HCT116 (cell line): ENCODE results near the gene KMT2E. TPM values are rescaled to one million over a fixed set of nuclear protein-coding genes. Genes with fewer than 3 reads are reported as not detected.

Experiments used
- ATAC-seq: fragments of 200-7000 bp; cut with Tn5 transposase; 2 replicates; pipeline ENCODE4 v1.9.1; 2020; ENCODE audit warnings: mild to moderate bottlenecking, moderate library complexity
- BruUV-seq: library from RNA; stranded (reverse); fragments of 400-500 nt; replicated peaks from 2 replicates; lab custom pipeline; 2021; lab: Mats Ljungman, UMichigan
- CTCF ChIA-PET: fragments of 300-600 bp; sonication (Branson Sonifier 250); formaldehyde crosslinking; loops from one replicate; lab custom pipeline; 2021; ENCODE audit warnings: antibody characterized with exemption; lab: Charles Lee
- POLR2A ChIA-PET: fragments of 300-600, 350-600 bp; sonication (Branson Sonifier 250); formaldehyde crosslinking; loops from one replicate; lab custom pipeline; 2021; ENCODE audit warnings: antibody characterized with exemption; lab: Charles Lee
- RAD21 ChIA-PET, 2 experiments: fragments of 300-600 bp; sonication (Branson Sonifier 250); formaldehyde crosslinking; loops; one replicate each; lab custom pipeline; 2023; ENCODE audit warnings: low total read pairs in 2 of 2; ENCODE audit not compliant: uncharacterized antibody in 2 of 2, unreplicated experiment in 2 of 2, low non-redundant PET in 1 of 2; lab: Charles Lee
- DNase-seq: peaks from one replicate; pipeline ENCODE4 v3.0.0-alpha.2; 2010; ENCODE audit warnings: low read depth, low spot score
- H2AFZ ChIP-seq: fragments of 200-600 bp; shearing (Covaris generic), sonication (generic); 2 replicates; pipeline ENCODE4 v1.6.1; 2017; ENCODE audit warnings: low read depth, mixed run types, mixed read lengths, antibody characterized with exemption, low read length; ENCODE audit not compliant: poor library complexity, severe bottlenecking
- H3K27ac ChIP-seq: 2 replicates; pipeline ENCODE4 v1.5.1; 2012; ENCODE audit warnings: low read depth, low read length
- H3K27me3 ChIP-seq: fragments of 200-600 bp; sonication (generic); 2 replicates; pipeline ENCODE4 v1.6.1; 2016; ENCODE audit warnings: mixed run types, low read length, mixed read lengths; ENCODE audit not compliant: insufficient read depth
- H3K36me3 ChIP-seq, 2 experiments: fragments of 200-500 bp in 1 of 2; fragments of 200-600 bp in 1 of 2; sonication (Bioruptor generic) in 1 of 2; sonication (generic) in 1 of 2; 2 replicates each; pipeline versions ENCODE4 v1.5.1 to v1.6.1; 2014 to 2016; ENCODE audit warnings: low read length in 2 of 2, inconsistent platforms in 1 of 2, mixed read lengths in 1 of 2, mixed run types in 1 of 2; ENCODE audit not compliant: insufficient read depth in 2 of 2, control insufficient read depth in 1 of 2
- H3K4me1 ChIP-seq, 2 experiments: fragments of 200-600 bp in 1 of 2; sonication (generic) in 1 of 2; 2 replicates each; pipeline versions ENCODE4 v1.5.1 to v1.6.1; 2012 to 2017; ENCODE audit warnings: low read length in 2 of 2, inconsistent platforms in 1 of 2, mild to moderate bottlenecking in 1 of 2, mixed read lengths in 1 of 2, mixed run types in 1 of 2, moderate library complexity in 1 of 2; ENCODE audit not compliant: insufficient read depth in 2 of 2, control insufficient read depth in 1 of 2
- H3K4me2 ChIP-seq: fragments of 200-600 bp; sonication (generic); 2 replicates; pipeline ENCODE4 v1.6.1; 2017; ENCODE audit warnings: mixed run types, low read length, mixed read lengths
- H3K4me3 ChIP-seq, 2 experiments: fragments of 200-600 bp in 1 of 2; sonication (generic) in 1 of 2; replicated peaks in 1 of 2; 2 replicates each; pipeline ENCODE4 v1.5.1; 2011 to 2016; ENCODE audit warnings: low read length in 2 of 2, control low read depth in 1 of 2, low read depth in 1 of 2, mild to moderate bottlenecking in 1 of 2, mixed read lengths in 1 of 2, mixed run types in 1 of 2
- H3K79me2 ChIP-seq: fragments of 200-600 bp; sonication (generic); 2 replicates; pipeline ENCODE4 v1.6.1; 2017; ENCODE audit warnings: mild to moderate bottlenecking, mixed run types, low read length, moderate library complexity, mixed read lengths; ENCODE audit not compliant: insufficient read depth
- H3K9ac ChIP-seq: fragments of 200-600 bp; sonication (generic); 2 replicates; pipeline ENCODE4 v1.6.1; 2016; ENCODE audit warnings: low read length, mixed read lengths
- H3K9me2 ChIP-seq: fragments of 200-600 bp; sonication (generic), shearing (Covaris generic); 2 replicates; pipeline ENCODE4 v1.6.1; 2017; ENCODE audit warnings: mixed run types, mild to moderate bottlenecking, moderate library complexity; ENCODE audit not compliant: insufficient read depth
- H3K9me3 ChIP-seq, 2 experiments: fragments of 200-500 bp in 1 of 2; fragments of 200-600 bp in 1 of 2; sonication (Bioruptor generic) in 1 of 2; sonication (generic) in 1 of 2; 2 replicates each; pipeline ENCODE4 v1.6.1; 2014 to 2017; ENCODE audit warnings: low read length in 2 of 2, mixed read lengths in 2 of 2, inconsistent platforms in 1 of 2, low read depth in 1 of 2, mild to moderate bottlenecking in 1 of 2, mixed run types in 1 of 2, moderate library complexity in 1 of 2; ENCODE audit not compliant: control insufficient read depth in 1 of 2, insufficient read depth in 1 of 2
- H4K20me1 ChIP-seq: fragments of 200-600 bp; sonication (generic), shearing (Covaris generic); 2 replicates; pipeline ENCODE4 v1.6.1; 2017; ENCODE audit warnings: mixed run types, mild to moderate bottlenecking, moderate library complexity; ENCODE audit not compliant: insufficient read depth
- CTCF ChIP-seq, 3 experiments: fragments of 200-600 bp in 1 of 3; sonication (generic) in 1 of 3; IDR thresholded peaks in 2 of 3; conservative IDR thresholded peaks in 1 of 3; 2 replicates each; pipeline ENCODE4 v1.5.1; 2012 to 2017; ENCODE audit warnings: low read depth in 2 of 3, low read length in 2 of 3, antibody characterized with exemption in 1 of 3, borderline replicate concordance in 1 of 3, control low read depth in 1 of 3, mild to moderate bottlenecking in 1 of 3, mixed read lengths in 1 of 3, mixed run types in 1 of 3, moderate library complexity in 1 of 3; ENCODE audit not compliant: insufficient read depth in 1 of 3
- FOSL1 ChIP-seq: IDR thresholded peaks from 2 replicates; pipeline ENCODE4 v1.6.1; 2012; ENCODE audit warnings: low read depth
- JUND ChIP-seq: IDR thresholded peaks from 2 replicates; pipeline ENCODE4 v1.6.1; 2012
- RAD21 ChIP-seq: IDR thresholded peaks from 2 replicates; pipeline ENCODE4 v1.6.1; 2012; ENCODE audit warnings: low read depth, mild to moderate bottlenecking
- intact Hi-C: fragments of 100-400 bp; cut with micrococcal nuclease; formaldehyde crosslinking; loops from 2 replicates; pipeline ENCODE4 v1.10.0; 2022
- total RNA-seq: library from RNA; stranded (reverse); gene quantifications from one replicate; pipeline ENCODE4 v1.2.1, GENCODE V29; 2021; ENCODE audit not compliant: unreplicated experiment
- TF ChIP-seq, protein P1 (sequence below): IDR thresholded peaks from 2 replicates; pipeline ENCODE4 v1.6.1; 2012; ENCODE audit warnings: low read depth

KMT2E gene
- total RNA-seq, 1 experiment from 2014 or later, result 39.8 TPM

DNA sequence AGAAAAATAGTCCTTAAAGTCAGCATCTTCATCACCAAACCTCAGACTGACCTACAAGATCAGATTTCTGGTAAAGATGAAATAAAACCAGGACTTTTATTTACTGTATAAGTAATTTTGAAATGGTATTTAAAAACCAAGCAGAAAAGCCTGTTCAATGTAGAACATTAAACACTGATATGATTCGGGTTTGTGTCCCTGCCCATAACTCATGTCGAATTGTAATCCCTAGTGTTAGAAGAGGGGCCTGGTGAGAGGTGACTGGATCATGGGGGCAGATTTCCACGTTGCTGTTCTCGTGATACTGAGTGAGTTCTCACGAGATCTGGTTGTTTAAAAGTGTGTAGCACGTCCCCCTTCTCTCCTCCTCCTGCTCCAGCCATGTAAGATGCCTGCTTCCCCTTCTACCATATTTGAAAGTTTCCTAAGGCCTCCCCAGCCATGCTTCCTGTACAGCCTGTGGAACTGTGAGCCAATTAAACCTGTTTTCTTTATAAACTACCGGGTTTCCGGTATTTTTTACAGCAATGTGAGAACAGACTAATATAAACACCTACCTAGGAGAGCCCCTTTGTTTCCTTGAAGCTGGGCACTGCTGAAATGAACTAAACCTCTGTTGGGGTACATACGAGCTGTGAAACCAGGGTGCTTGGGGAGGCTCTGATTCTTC lies 120.1 kb downstream of the KMT2E start:
- Histone ChIP-seq H3K4me3 (no peak overlapping the region), H3K9ac (no peak overlapping the region), H3K9me2 (no peaks in the 10 kb centered on the region), H3K79me2 (peaks cover 8% of the 10 kb centered on the region; the same call in 1 of the 2 replicates), H2AFZ (no peak overlapping the region), H3K9me3 (no peaks in the 10 kb centered on the region), H3K36me3 (no peaks in the 10 kb centered on the region), H3K4me2 (no peak overlapping the region), H3K4me1 (peaks cover 0 to 11% of the 10 kb centered on the region in 2 experiments; a peak in 1 of 4 replicates), H3K27ac (no peak overlapping the region), H4K20me1 (no peaks in the 10 kb centered on the region), H3K27me3 (no peaks in the 10 kb centered on the region)
- no TSS peak for BruUV-seq
- ChIA-PET RAD21 (no interaction called here), POLR2A (no interaction called here), CTCF (no interaction called here)
- DNase-seq, result no peak
- TF ChIP-seq RAD21, result no peak
- TF ChIP-seq, protein P1, sequence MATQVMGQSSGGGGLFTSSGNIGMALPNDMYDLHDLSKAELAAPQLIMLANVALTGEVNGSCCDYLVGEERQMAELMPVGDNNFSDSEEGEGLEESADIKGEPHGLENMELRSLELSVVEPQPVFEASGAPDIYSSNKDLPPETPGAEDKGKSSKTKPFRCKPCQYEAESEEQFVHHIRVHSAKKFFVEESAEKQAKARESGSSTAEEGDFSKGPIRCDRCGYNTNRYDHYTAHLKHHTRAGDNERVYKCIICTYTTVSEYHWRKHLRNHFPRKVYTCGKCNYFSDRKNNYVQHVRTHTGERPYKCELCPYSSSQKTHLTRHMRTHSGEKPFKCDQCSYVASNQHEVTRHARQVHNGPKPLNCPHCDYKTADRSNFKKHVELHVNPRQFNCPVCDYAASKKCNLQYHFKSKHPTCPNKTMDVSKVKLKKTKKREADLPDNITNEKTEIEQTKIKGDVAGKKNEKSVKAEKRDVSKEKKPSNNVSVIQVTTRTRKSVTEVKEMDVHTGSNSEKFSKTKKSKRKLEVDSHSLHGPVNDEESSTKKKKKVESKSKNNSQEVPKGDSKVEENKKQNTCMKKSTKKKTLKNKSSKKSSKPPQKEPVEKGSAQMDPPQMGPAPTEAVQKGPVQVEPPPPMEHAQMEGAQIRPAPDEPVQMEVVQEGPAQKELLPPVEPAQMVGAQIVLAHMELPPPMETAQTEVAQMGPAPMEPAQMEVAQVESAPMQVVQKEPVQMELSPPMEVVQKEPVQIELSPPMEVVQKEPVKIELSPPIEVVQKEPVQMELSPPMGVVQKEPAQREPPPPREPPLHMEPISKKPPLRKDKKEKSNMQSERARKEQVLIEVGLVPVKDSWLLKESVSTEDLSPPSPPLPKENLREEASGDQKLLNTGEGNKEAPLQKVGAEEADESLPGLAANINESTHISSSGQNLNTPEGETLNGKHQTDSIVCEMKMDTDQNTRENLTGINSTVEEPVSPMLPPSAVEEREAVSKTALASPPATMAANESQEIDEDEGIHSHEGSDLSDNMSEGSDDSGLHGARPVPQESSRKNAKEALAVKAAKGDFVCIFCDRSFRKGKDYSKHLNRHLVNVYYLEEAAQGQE, result no peak
- no peak for ATAC-seq
- intact Hi-C loops, result no loop called here

GRCh38 chr7:105136221-105136620 lies 122.2 kb downstream of the KMT2E start:
- no peaks in the 10 kb centered on the region for H3K27me3 ChIP-seq
- no TSS peak for BruUV-seq
- CTCF ChIA-PET, result interaction anchor here (1.0 kb wide), 1 partner anchor 294 kb away, joined by 3 read pairs; no protein-coding TSS in a partner anchor
- H3K9me2 ChIP-seq, result no peaks in the 10 kb centered on the region
- peak; percentile 68 for ATAC-seq
- peaks cover 8% of the 10 kb centered on the region for H3K79me2 ChIP-seq
- no peak overlapping the region for H3K4me3 ChIP-seq
- intact Hi-C loops, result no loop called here
- RAD21 ChIA-PET, result interaction anchor here in 1 of 2 experiments (0.8 kb wide), 1 partner anchor 217 kb away, joined by 5 read pairs; no protein-coding TSS in a partner anchor
- DNase-seq, result peak; percentile 8
- no peaks in the 10 kb centered on the region for H3K36me3 ChIP-seq
- peak overlapping the region; percentile 32 for H3K4me2 ChIP-seq
- POLR2A ChIA-PET, result no interaction called here
- no peak overlapping the region for H3K9ac ChIP-seq
- H3K27ac ChIP-seq, result no peak overlapping the region
- TF ChIP-seq JUND, result no peak
- peak in 1 of 3 experiments; percentile 15; a peak in 1 of 6 replicates for TF ChIP-seq CTCF (IDR thresholded peaks at IDR 0.05 in 2 of 3, conservative IDR thresholded peaks at IDR 0.05 in 1 of 3; ENCODE audit: borderline replicate concordance in 1 of 3, insufficient read depth in 1 of 3, low read depth in 2 of 3, low read length in 2 of 3)
- TF ChIP-seq FOSL1, result peak; percentile 12; the same call in 1 of the 2 replicates
- H2AFZ ChIP-seq, result no peak overlapping the region
- H4K20me1 ChIP-seq, result no peaks in the 10 kb centered on the region
- H3K4me1 ChIP-seq, result peaks cover 0 to 11% of the 10 kb centered on the region in 2 experiments; a peak in 1 of 4 replicates
- no peaks in the 10 kb centered on the region for H3K9me3 ChIP-seq
